GF-D8 (cell line): Measurements from ENCODE around the gene APC2.
"Not testable (repeated sequence)": the region's sequence is repeated elsewhere in the genome, so short reads cannot be mapped to it uniquely, and the experiment has no call there.

ENCODE experiments used
- DNase-seq: peaks from one replicate; lab custom pipeline; 2025; lab: John Stamatoyannopoulos, UW

The APC2 gene

GRCh38 chr19:1495799-1496713 lies 46.1 kb downstream of the APC2 start:
- DNase-seq: no peak

DNA sequence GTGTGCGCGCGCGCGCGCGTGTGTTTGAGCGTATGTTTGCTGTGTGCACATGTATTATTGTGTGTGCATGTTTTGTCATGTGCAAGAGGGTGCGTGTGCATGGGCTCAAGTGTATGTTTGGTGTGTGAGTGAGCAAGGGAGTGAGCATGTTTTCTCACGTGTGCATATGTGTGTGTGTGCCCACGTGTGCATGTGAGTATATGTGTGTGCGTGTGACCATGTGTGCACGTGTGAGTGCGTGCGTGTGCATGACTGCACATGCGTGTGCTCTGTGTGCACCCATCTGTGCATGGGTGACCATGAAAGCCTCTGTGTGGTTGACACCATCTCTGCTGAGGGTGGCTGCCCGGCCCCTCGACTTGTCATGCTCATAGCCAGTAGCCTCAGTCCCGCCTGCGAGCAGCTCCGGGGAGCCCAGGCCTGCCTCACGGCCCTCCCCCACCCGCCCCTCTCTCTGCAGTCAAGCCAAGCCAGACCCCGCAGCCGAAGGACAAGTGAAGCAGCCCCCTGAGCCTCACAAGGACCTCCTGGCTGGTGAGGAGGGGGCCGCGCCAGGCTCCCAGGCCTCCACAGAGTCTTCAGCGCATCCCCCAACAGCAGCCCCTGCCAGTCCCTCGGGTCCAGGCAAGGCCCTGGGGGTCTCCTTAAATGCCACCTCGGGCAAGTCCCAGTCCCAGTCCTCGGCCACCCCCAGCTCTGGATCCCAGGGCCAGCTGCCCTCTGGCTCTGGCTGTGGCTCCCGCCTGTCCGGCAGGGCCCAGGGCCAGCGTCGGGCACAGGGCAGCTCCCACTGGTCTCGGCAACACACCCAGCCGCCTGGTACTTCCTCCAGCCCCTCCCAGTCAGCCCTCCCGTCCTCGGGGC lies 47.0 kb downstream of the APC2 start:
- DNase-seq: no peak

GRCh38 chr19:1497578-1498235 lies 47.8 kb downstream of the APC2 start:
- DNase-seq: no peak

- DNase-seq: not testable (repeated sequence)
Observed at GRCh38 chr19:1499231-1499630, 49.3 kb downstream of the APC2 start.

- DNase-seq: no peak
Observed at GRCh38 chr19:1501200-1501595, 51.3 kb downstream of the APC2 start.

DNA sequence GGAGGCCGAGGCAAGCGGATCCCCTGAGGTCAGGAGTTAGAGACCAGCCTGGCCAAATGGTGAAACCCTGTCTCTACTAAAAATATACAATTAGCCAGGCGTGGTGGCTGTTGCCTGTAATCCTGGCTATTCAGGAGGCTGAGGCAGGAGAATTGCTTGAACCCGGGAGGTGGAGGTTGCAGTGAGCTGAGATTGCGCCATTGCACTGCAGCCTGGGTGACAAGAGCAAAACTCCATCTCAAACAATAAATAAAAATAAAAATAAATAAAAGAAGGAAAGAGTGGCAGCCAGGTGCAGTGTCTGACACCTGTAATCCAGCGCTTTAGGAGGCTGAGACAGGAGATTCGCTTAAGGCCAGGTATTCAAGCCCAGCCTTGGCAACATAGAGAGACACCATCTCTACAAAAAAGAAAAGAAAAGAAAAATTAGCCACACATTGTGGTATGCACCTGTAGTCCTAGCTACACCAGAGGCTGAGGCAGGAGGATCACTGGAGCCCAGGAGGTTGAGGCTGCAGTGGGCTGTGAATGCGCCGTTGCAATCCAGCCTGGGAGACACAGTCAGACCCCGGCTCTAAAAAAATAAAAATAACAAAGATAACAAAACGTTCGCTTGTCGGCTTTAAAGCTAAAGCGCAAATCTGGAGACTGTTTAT lies 52.6 kb downstream of the APC2 start:
- DNase-seq: no peak

DNA sequence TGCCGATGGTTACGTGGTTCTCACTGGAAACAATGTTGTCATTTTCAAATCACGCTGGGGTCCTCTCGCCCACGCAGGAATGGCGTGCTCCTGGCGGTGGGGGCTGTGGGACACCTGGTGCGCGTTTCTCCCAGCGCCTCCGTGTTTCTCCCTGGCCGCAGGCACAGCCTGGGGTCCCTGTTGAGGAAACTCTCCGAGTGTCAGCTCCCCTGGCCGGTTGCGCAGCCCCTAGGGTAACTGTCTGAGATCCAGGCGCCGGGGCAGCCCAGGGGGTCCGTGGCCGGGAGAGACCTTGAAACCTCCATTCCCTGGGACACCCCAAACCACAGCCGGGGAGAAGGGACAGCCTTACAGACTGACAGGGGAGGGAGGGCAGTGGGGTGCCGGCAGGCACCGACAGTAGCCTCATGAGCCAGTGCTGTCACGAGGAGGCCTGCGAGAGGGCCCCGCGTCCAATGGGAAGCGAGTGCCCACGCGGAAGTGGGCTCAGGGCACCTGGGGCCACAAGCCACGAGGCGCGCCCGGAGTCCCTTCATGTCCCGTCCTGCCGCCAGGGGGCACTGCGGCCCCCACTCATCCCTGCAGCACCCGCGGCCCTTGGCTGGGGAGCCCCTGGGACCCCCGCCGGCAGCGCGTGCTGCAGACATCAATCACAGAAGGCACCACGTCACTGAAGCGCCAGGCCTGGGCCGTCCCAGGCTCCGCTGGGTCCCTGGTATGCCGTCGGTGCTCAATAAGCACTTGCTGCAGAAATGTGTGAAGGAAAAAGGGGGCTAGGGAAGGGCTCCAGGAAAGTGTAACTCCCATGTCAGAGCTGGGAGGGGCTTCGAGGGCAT lies 53.4 kb downstream of the APC2 start:
- DNase-seq: no peak

- DNase-seq: no peak
Observed at GRCh38 chr19:1503925-1504773, 54.2 kb downstream of the APC2 start.

GRCh38 chr19:1505012-1505411 lies 55.1 kb downstream of the APC2 start:
- no peak for DNase-seq

DNA sequence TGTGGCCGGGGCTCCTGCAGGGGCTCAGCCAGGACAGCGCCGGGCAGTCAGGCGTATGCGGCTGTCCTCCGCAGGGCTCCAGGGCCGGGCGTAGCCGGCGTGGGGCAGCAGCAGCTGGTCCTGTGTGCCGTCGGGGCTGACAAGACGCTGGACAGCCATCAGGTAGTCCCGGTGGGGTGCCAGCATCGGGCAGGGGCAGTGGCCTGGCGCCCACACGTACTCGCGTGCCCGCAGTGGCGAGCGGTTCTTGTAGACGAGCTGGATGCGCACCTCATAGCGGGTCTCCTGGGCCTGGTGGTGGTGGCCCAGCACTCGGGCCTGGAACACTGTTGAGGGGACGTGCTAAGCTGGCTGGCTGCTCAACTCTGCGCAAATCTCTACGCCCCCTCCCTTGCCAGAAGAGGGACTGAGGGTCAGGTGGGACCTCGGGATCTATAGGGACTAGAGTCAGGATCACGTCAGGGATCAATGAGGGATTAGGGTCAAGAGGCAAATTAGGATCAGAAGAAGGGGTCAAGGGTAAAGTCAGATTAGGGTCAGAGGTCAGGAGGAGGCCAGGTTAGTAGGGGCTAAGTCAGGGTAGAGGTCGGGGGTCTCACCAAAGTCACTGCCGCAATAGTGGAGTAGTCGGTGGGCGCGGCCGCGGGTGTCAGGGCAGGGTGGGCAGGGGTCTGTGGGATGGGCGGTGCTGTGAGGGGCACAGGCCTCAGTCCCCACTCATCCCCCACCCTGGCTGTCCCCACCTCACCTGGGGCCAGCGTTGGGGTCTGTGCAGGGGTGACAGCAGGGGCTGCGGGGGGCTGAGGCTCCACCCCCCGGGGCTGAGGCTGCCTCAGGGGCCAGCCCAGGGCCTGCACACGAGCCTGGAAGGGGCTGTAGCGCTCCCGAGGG lies 56.3 kb downstream of the APC2 start:
- no peak for DNase-seq

DNA sequence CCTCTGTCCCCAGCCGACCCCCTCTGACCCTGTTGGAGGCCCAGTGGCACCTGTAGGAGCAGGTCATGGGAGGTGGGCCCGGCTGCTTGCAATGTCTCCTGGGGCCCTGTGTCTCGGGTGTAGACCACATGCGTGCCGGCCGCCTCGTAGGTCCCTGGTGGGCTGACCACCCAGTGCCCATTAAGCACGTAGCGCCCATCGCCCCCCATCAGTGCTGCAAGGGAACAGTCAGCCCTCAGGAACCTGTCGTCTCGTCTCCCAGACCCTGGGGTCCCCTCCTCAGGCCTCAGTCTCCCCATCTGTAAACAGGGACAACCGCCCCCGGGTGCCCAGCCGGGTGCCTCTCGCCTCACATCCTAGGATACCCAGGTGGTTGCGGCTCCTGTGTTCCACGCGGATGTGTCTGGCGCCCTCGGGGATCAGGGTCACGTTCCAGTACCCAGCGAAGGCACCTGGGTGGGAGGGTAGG lies 57.3 kb downstream of the APC2 start:
- no peak for DNase-seq

GRCh38 chr19:1507763-1508506 lies 58.0 kb downstream of the APC2 start:
- peak; percentile 80 for DNase-seq

DNA sequence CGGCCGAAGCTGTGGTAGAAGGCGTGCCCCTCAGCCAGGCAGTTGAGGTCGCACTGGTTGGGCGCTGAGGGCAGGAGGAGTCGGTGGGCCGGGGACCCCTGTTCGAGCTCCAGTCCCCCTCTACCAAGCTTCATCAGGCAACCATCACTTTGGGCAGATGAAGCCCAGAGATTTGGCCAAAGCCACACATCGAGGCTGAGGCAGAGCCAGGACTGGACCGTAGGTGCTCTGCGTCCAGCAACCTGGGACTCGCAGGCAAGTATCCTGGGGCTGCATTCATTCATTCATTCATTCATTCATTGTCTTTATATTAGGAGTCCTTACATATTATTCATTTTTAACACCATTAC lies 58.6 kb downstream of the APC2 start:
- DNase-seq: no peak

DNA sequence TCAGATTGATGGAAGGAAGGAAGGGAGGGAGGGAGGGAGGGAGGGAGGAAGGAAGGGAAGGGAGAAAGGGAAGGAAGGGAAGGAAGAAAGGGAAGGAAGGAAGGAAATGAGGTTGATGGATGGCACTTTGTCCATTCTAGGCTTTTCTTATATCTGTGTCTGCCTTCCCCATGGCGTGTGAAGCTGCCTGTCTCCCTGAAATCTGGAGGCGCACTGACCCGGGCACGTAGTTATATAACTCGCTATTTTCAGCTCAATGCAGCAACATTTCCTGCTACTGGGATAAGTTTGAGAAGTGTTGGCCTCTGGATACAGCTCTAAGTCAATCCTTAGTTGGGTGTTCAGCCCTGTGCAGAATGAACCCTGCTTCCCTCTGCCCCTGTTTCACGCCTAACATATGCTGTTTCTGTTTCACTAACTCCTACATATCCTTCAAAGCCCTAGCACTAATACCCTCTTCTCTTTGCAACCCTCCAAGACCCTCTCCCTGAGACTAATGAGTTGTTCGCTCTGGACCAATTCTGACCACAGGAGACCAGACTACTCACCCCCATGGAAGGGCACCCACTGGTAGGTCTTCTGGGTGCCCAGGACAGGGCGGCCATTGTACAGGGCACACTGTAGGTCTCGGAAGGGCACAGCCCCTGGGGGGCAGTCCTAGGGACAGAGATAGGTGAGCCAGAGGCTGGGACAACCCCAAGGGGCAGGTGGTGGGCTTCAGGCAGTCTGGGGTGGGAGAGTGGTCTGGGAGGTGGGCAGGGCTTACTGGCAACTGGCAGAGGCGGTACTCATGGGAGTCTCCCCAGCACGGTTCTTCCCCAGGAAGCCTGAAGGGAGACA lies 59.9 kb downstream of the APC2 start:
- DNase-seq: no peak

DNA sequence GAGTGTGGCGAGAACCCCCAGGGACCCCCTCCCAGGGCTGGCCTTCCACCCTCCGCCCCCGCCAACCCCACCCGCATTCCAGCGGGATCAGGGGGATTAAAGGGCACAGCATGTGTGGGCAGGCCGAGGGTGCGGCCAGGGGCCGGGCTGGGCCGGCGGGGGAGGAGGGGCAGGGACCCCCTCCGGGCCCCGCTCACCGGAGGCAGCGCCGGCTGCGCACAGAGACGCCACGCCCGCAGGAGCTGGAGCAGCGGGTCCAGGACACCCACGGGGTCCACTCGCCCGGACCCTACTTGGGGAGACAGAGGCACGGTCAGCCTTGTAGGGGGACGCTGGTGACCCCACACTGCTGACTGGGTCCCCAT lies 60.5 kb downstream of the APC2 start:
- no peak for DNase-seq

DNA sequence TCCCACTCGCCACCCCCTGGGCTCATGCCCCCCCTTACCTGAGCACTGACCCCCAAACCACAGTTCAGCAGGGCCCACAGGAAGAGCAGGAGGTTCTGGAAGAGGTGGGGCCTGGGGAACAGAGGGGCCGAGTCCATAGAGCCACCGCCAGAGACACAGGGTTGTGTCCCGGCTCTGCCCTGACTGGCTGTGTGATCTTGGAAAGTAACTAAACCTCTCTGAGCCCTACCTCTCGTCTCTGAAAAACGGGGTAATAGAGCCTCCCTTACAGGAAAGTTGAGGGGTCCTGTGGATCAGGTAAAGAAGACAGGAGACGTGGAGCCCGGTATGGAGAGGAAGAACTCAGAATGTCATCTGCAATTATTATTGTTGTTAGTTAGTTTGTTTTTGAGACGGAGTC lies 60.9 kb downstream of the APC2 start:
- no peak for DNase-seq
